ENCODE data around the gene MMD. TPM values are rescaled to one million over a fixed set of nuclear protein-coding genes. Genes with fewer than 3 reads are reported as not detected.
"Not testable (repeated sequence)": the region's sequence is repeated elsewhere in the genome, so short reads cannot be mapped to it uniquely, and the experiment has no call there.

MMD gene
- total and polyA plus RNA-seq, 2 experiments from 2014 or later, result 6.0 to 6.6 TPM

DNA sequence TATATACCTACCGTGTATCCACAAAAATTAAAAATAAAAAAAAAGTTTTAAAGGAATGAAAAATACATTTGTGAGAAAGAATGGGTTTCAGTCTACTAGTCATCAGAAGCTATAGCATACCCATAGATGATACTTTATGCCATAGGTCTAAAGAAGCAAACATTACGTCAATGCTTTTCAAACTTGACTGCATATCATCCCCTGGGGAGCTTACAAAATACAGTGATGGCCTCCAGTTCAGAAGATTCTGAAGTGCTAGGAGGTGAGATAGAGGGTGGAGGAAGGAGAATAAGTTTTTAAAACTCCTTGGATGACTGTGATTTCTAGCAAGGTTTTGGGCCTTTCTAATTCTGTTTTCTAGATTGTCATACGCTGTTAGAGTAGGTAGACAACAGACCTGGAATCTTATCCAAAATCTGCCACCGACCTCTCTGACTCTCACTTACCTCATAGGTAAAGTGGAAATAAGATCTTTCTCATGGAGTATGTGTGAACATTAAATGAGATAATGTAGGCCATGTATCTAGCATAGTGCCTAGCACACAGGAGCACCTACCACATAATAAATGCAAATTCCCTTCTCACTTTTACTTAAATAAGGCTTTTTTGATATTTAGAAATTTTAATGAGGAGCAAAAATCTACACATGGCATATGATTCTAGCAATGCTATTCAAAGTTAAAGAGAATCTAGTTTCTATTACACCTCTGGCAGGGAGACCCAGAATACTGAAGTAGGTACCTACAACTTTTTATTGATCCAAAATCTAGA is 12.4 kb downstream of the MMD start:
- H3F3A ChIP-seq (ENCODE audit: insufficient read depth), result no peaks in the 10 kb centered on the region
- no peaks in the 10 kb centered on the region for H4K20me1 ChIP-seq (ENCODE audit: insufficient read depth)
- 92 to 93% methylated on average over 4 of the region's 4 CpGs for WGBS, 2 experiments (ENCODE audit: low coverage in 1 of 2, low lambda C conversion rate in 2 of 2, missing lambda C conversion rate in 2 of 2)
- H3K27ac ChIP-seq, result no peak overlapping the region
- H3K9me2 ChIP-seq (ENCODE audit: insufficient read depth), result no peaks in the 10 kb centered on the region
- in situ Hi-C loops (cut with MboI), result no loop called here
- no peaks in the 10 kb centered on the region for H3K27me3 ChIP-seq (replicated peaks; ENCODE audit: insufficient read depth)
- no peak overlapping the region for H3K9ac ChIP-seq
- TF ChIP-seq EZH2 (IDR thresholded peaks at IDR 0.05; ENCODE audit: insufficient read depth, poor library complexity, severe bottlenecking) (no peak), EZH2phosphoT487 (IDR thresholded peaks at IDR 0.05; ENCODE audit: insufficient read depth, low read depth) (no peak)
- no peak for DNase-seq
- no peak overlapping the region for H3K4me3 ChIP-seq
- no peak overlapping the region for H2AFZ ChIP-seq
- H3K36me3 ChIP-seq (ENCODE audit: low read depth), result peaks cover 12% of the 10 kb centered on the region; the same call in 1 of the 2 replicates
- no peaks in the 10 kb centered on the region for H3K9me3 ChIP-seq (ENCODE audit: low read depth)
- H3K79me2 ChIP-seq (ENCODE audit: insufficient read depth), result no peaks in the 10 kb centered on the region
- no peaks in the 10 kb centered on the region for H3K4me1 ChIP-seq (ENCODE audit: insufficient read depth)
- no peak overlapping the region for H3K4me2 ChIP-seq (ENCODE audit: unreplicated experiment)

DNA sequence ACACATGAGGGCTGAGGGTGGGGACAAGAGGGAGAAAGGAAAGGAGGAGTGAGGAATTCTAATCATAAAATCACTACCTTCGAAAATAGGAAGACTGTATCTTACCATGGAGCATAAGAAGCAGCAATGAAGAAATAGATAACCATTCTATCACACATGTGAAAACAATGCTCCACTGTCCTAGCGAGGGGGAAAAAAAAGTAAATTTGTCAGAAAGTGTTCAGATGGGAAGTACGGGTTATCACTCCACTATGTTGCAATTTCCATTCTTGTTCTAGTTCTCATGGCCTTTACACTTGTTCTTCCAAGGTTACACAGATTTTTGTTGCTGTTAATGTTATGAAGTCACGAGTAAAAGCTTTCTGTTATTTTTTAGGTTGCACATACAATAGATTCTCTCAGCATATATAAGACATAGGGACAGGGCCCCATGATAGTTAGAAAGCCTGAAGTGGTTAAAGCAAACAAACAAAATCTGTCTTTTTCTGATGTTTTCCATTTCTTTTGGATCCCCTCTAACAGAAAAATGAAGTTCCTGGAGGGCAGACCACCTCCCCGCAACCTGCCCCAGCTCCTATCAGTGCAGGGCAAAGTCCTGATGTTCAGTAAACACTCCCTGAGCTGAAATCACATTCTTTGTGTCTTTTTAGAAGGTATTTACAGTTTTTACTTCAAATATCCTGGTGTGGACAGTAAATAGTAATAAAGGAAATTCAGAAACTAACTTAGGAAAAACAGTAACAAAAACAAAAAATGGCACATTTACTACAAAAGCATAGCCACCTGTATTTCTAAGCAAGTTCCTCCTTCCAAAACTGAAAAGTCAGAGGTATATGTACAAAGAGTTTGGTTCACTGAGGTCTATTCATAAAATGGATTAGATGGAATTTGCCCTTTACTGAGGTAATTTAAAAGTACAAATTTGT is 13.7 kb downstream of the MMD start:
- H4K20me1 ChIP-seq (ENCODE audit: insufficient read depth), result no peaks in the 10 kb centered on the region
- H3K9me2 ChIP-seq (ENCODE audit: insufficient read depth), result no peaks in the 10 kb centered on the region
- no peak for DNase-seq
- no peak overlapping the region for H3K27ac ChIP-seq
- H3K4me3 ChIP-seq, result no peak overlapping the region
- H3F3A ChIP-seq (ENCODE audit: insufficient read depth), result no peaks in the 10 kb centered on the region
- no peaks in the 10 kb centered on the region for H3K79me2 ChIP-seq (ENCODE audit: insufficient read depth)
- H3K9me3 ChIP-seq (ENCODE audit: low read depth), result no peaks in the 10 kb centered on the region
- peaks cover 12% of the 10 kb centered on the region; the same call in 1 of the 2 replicates for H3K36me3 ChIP-seq (ENCODE audit: low read depth)
- H2AFZ ChIP-seq, result no peak overlapping the region
- 77 to 82% methylated on average over 5 of the region's 5 CpGs for WGBS, 2 experiments (ENCODE audit: low coverage in 1 of 2, low lambda C conversion rate in 2 of 2, missing lambda C conversion rate in 2 of 2)
- H3K9ac ChIP-seq, result no peak overlapping the region
- in situ Hi-C loops (cut with MboI), result no loop called here
- H3K27me3 ChIP-seq (replicated peaks; ENCODE audit: insufficient read depth), result no peaks in the 10 kb centered on the region
- no peak for TF ChIP-seq EZH2 (IDR thresholded peaks at IDR 0.05; ENCODE audit: insufficient read depth, poor library complexity, severe bottlenecking)
- TF ChIP-seq EZH2phosphoT487 (IDR thresholded peaks at IDR 0.05; ENCODE audit: insufficient read depth, low read depth), result no peak
- no peaks in the 10 kb centered on the region for H3K4me1 ChIP-seq (ENCODE audit: insufficient read depth)
- H3K4me2 ChIP-seq (ENCODE audit: unreplicated experiment), result no peak overlapping the region

DNA sequence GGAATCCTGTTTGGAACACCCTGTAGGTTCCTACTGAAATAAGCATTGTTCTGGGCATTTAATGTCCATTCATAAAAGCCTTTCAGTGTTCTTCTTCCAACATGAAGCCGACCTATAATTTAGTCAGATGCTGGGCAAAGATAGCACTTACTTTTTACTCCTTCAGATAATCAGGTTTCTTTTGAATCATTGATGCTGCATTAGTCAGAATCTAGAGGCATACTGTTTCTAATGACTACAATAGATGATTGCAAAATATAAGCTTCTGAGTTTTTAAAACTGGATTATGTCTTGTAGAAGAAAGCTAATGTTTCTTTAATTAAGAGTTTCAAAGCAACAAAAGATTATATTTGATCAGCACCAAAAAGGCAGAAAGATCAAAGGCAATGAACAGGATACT is 16.0 kb downstream of the MMD start:
- no peaks in the 10 kb centered on the region for H3K9me3 ChIP-seq (ENCODE audit: low read depth)
- peaks cover 9% of the 10 kb centered on the region; the same call in 1 of the 2 replicates for H3K36me3 ChIP-seq (ENCODE audit: low read depth)
- H4K20me1 ChIP-seq (ENCODE audit: insufficient read depth), result no peaks in the 10 kb centered on the region
- H3F3A ChIP-seq (ENCODE audit: insufficient read depth), result no peaks in the 10 kb centered on the region
- TF ChIP-seq EZH2phosphoT487 (IDR thresholded peaks at IDR 0.05; ENCODE audit: insufficient read depth, low read depth) (no peak), EZH2 (IDR thresholded peaks at IDR 0.05; ENCODE audit: insufficient read depth, poor library complexity, severe bottlenecking) (no peak)
- H3K4me2 ChIP-seq (ENCODE audit: unreplicated experiment), result no peak overlapping the region
- no peaks in the 10 kb centered on the region for H3K27me3 ChIP-seq (replicated peaks; ENCODE audit: insufficient read depth)
- H2AFZ ChIP-seq, result no peak overlapping the region
- no peaks in the 10 kb centered on the region for H3K4me1 ChIP-seq (ENCODE audit: insufficient read depth)
- WGBS, 2 experiments (ENCODE audit: low coverage in 1 of 2, low lambda C conversion rate in 2 of 2, missing lambda C conversion rate in 2 of 2), result 93 to 96% methylated on average over 1 of the region's 1 CpG
- H3K27ac ChIP-seq, result no peak overlapping the region
- no peaks in the 10 kb centered on the region for H3K9me2 ChIP-seq (ENCODE audit: insufficient read depth)
- H3K9ac ChIP-seq, result no peak overlapping the region
- peak; percentile 41 for DNase-seq
- H3K79me2 ChIP-seq (ENCODE audit: insufficient read depth), result no peaks in the 10 kb centered on the region
- no peak overlapping the region for H3K4me3 ChIP-seq
- in situ Hi-C loops (cut with MboI), result no loop called here

DNA sequence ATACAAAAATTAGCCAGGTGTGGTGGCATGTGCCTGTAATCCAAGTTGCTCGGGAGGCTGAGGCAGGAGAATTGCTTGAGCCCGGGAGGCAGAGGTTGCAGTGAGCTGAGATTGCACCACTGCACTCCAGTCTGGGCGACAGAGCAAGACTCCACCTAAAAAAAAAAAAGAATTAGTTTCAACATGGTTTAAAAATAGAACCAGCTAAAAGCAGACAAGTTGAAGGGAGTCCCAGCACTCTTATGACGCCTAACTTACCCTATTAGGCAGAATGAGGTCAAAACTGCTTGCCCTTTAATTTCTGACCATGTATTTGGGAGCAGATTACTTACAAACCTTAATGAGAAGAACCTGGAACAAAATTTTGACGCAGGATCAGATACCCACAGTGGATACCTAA is 17.4 kb downstream of the MMD start:
- in situ Hi-C loops (cut with MboI); H3K36me3 ChIP-seq (ENCODE audit: low read depth); H3F3A ChIP-seq (ENCODE audit: insufficient read depth): not testable (repeated sequence)

More for the DNA sequence above, 17.4 kb downstream of the MMD start:
- H3K9me3 ChIP-seq (ENCODE audit: low read depth); H3K27ac ChIP-seq; H3K9ac ChIP-seq; H3K27me3 ChIP-seq (replicated peaks; ENCODE audit: insufficient read depth); H3K9me2 ChIP-seq (ENCODE audit: insufficient read depth); H3K79me2 ChIP-seq (ENCODE audit: insufficient read depth); H3K4me1 ChIP-seq (ENCODE audit: insufficient read depth); H3K4me3 ChIP-seq; H2AFZ ChIP-seq; DNase-seq; H4K20me1 ChIP-seq (ENCODE audit: insufficient read depth); H3K4me2 ChIP-seq (ENCODE audit: unreplicated experiment): not testable (repeated sequence)
- WGBS, 2 experiments (ENCODE audit: low coverage in 1 of 2, low lambda C conversion rate in 2 of 2, missing lambda C conversion rate in 2 of 2), result 91% methylated on average over 5 of the region's 5 CpGs

All from GM23248 (cell line).